HK-2 (cell line): ENCODE data around the gene PDLIM4.

Experiments
- DNase-seq: peaks from one replicate; pipeline ENCODE4 v3.0.0-alpha.2; 2018; ENCODE audit not compliant: unreplicated experiment

PDLIM4 gene

GRCh38 chr5:132227485-132228240, 29.8 kb upstream of the PDLIM4 start, which contains the start of gene P4HA2:
Gene P4HA2 (minus strand): TSS chr5:132227853. CDS start chr5:132218626, 9,227 bp downstream.
- DNase-seq: peak; percentile 71

- DNase-seq: no peak
These were observed 29.1 kb upstream of the PDLIM4 start for GRCh38 chr5:132228241-132229035.

- DNase-seq: no peak
These were observed 28.3 kb upstream of the PDLIM4 start for GRCh38 chr5:132229236-132229635.

GRCh38 chr5:132230871-132231270, 26.6 kb upstream of the PDLIM4 start:
- no peak for DNase-seq

- DNase-seq: no peak
These were observed 25.0 kb upstream of the PDLIM4 start for GRCh38 chr5:132232465-132232864.

GRCh38 chr5:132233081-132233480, 24.4 kb upstream of the PDLIM4 start:
- no peak for DNase-seq

GRCh38 chr5:132233811-132234683, 23.4 kb upstream of the PDLIM4 start:
- no peak for DNase-seq

- DNase-seq: no peak
These were observed 22.8 kb upstream of the PDLIM4 start for GRCh38 chr5:132234684-132235062.

GRCh38 chr5:132235340-132235739, 22.2 kb upstream of the PDLIM4 start:
- DNase-seq: no peak

GRCh38 chr5:132237141-132237540, 20.4 kb upstream of the PDLIM4 start:
- no peak for DNase-seq

GRCh38 chr5:132237670-132238069, 19.8 kb upstream of the PDLIM4 start:
- DNase-seq: no peak

- peak; percentile 62 for DNase-seq
These were observed 19.2 kb upstream of the PDLIM4 start for GRCh38 chr5:132238169-132238744.

GRCh38 chr5:132238901-132239500, 18.5 kb upstream of the PDLIM4 start:
- DNase-seq: no peak

GRCh38 chr5:132239776-132240175, 17.7 kb upstream of the PDLIM4 start:
- no peak for DNase-seq

GRCh38 chr5:132243366-132243977, 14.0 kb upstream of the PDLIM4 start:
- no peak for DNase-seq

- DNase-seq: no peak
These were observed 11.9 kb upstream of the PDLIM4 start for GRCh38 chr5:132245593-132245992.

- no peak for DNase-seq
These were observed 10.7 kb upstream of the PDLIM4 start for GRCh38 chr5:132246806-132247205.

GRCh38 chr5:132250547-132250946, 6.9 kb upstream of the PDLIM4 start:
- no peak for DNase-seq

- DNase-seq: peak; percentile 58
These were observed 6.2 kb upstream of the PDLIM4 start for GRCh38 chr5:132251220-132251725.

GRCh38 chr5:132253008-132253441, 4.5 kb upstream of the PDLIM4 start:
- DNase-seq: no peak
